NCI-H1417 treated with DMSO at 0.1 percent for 48 hours (cell line): ENCODE data around the gene RAPGEF2.
"Not testable (repeated sequence)": the region's sequence is repeated elsewhere in the genome, so short reads cannot be mapped to it uniquely, and the experiment has no call there.

Source experiments
- DNase-seq: peaks from one replicate; lab custom pipeline; 2025; lab: John Stamatoyannopoulos, UW

RAPGEF2 gene

GRCh38 chr4:159097785-159098184 is 5.1 kb upstream of the RAPGEF2 start:
- DNase-seq = no peak

DNA sequence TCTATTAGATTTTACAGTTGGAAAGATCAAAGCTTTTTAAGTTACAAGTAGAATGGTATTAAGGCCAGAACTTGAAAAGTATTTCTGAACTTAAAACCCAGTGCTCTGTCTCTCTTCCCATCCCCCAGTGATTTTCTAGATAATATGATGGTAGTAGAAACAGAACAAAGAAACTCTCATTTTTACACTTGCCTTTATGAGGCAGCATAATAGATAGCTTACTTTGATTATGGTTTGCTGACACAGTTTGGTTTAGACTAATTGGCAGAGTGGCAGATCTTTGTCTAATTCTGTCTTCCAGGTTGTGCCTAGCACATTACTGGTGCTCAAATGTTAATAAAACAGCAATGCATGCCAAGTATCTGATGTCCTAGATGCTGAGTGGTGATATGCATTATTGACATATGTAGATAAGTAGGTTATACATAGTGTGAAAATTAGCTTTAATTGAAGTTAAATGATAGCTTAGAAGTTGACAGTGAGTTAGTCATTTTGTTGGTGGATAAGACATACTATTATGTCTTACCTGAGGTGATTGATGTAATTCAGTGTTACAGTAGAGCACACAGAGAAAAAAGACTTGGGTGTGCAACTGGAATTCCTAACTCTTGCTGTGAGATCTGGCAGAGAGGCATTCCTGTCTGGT is 4.3 kb upstream of the RAPGEF2 start:
- peak; percentile 84 for DNase-seq

- no peak for DNase-seq
These were observed 774 bp upstream of the RAPGEF2 start for GRCh38 chr4:159101988-159102621.

GRCh38 chr4:159103384-159103990 is 608 bp downstream of the RAPGEF2 start:
- no peak for DNase-seq

DNA sequence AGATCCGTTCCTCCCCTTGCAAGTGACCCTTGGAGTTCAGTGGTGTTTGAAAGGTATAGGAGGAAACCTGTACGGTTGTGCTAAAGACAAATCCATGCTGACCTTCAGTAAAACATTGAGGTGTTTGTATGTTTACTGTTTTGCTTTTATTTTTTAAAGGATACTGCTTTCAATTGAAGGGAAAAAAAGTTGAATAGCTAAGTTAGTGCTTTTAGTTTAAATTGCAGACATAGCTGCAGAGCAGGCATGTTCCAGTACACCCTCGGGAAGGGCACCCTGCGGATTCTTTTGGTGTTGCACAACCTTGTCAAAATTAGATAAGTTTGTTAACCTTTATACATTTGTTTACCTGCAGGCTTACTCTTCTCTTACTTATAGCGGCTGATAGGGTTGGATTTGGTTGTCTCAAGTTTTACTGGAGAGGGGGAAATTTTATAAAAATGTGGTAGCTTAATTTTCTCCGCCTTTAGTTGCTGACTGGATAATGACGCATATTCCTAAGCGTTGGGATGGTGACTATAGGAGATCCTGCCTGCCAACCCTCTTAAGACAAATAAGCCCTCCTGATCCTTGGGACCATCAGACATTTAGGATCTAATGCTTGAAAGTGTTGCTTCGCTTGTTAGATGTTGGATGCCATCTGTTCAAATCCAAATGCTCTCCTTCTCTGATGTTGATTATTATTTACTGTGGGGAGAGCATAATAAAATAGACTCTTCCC is 2.0 kb downstream of the RAPGEF2 start:
- DNase-seq = no peak

DNA sequence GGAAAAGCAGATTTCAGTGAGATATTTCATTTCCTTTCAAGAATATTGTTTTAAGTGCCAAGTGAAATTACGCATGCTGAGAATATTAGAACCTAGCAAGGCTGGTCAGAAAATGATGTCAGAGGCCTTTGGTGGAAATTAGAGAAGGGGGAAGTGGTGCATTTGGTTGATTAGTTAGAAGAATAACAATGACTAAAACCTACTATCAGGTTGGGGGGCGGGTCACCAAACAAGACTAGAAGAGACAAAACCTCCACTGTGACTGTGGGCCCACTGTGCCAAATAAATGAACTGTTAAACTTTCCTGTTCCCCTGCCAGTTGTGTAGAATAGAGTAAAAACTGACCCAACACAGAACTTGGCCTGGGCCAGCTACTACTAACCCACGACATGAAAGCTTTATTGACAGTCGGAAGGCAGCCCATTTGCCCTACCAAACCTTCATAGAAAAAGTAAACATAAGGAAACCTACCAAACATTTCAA is 2.9 kb downstream of the RAPGEF2 start:
- no peak for DNase-seq

GRCh38 chr4:159106636-159107035 is 3.8 kb downstream of the RAPGEF2 start:
- DNase-seq = no peak

DNA sequence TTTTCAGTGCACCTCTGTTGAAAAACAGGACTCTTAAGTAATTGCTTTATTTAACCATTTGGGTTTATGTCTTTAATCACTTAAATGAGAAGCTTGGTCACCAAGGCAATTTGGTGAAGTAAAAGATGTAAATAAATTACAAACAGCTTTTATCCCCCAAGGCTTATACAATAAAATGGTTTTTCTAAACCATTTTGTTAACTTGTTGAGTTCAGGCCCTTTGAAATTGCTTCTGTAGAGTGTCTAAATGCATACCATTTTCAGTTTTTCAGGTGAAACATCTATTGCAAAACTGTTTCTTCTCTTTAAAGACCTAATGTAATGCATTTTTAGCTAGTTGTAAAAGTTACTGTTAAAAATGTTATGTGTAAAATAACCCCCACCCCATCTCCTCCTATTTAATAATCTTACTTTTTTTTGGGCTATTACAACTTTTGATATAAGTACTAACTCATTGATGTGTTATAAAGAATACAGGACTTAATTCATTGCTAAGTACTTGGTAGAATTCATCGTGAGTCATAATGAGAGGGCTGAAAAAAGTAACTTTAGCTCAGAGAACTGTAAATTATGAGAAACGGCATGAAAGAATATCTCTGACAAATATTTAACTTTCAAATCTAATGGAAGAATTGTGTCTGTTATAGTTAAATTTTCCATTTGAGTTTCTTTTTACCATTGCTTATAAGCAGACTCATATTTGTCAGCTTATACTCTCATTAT is 4.5 kb downstream of the RAPGEF2 start:
- DNase-seq = no peak

DNA sequence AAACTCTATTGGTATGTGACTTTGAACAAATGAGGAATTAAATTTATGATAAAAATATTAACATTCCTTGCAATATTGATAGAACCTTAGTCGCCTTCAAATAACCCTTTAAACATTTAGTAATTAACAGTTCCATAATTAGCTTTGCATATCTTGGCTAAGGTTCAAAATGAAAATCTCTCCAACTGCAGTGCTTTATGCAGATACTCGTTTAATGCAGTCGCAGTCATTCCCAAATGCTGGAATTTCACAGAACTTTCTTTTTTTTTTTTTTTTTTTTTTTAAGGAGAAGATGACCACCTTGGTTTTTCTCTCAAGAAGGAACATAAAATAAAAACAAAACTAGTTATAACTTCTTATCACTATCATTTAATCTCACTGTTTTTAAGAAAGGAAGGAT is 5.2 kb downstream of the RAPGEF2 start:
- DNase-seq = no peak

- DNase-seq = no peak
These were observed 8.1 kb downstream of the RAPGEF2 start for GRCh38 chr4:159110961-159111360.

DNA sequence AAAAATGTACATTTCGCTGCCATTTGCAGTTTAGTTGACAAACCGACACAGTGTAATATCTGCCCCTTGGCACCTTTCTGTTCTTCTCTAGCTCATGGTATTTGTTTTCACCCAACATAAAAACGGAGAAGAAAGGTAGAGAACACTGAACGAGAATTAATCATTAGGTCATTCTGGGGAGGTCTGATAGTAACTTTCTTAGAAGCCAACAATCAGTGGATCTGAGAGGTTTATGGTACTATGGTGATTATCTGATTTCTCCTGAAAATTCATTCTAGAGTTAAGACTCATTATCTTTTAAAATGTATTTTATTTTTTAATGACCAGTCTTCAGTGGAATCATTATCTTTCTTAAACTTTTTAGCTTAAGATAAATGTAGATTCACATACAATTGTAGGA is 8.5 kb downstream of the RAPGEF2 start:
- DNase-seq = no peak

DNA sequence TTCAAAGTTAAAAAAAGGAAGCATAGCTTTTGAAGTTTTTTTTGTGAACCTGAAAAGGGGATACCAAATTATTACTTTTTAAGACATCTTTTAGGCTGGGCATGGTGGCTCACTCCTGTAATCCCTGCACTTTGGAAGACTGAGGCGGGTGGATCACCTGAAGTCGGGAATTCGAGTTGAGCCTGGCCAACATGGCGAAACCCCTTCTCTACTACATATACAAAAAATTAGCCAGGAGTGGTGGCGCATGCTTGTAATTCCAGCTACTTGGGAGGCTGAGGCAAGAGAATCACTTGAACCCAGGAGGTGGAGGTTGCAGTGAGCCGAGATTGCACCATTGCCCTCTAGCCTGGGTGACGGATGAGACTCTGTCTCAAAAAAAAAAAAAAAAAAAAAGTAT is 10.5 kb downstream of the RAPGEF2 start:
- not testable (repeated sequence) for DNase-seq

DNA sequence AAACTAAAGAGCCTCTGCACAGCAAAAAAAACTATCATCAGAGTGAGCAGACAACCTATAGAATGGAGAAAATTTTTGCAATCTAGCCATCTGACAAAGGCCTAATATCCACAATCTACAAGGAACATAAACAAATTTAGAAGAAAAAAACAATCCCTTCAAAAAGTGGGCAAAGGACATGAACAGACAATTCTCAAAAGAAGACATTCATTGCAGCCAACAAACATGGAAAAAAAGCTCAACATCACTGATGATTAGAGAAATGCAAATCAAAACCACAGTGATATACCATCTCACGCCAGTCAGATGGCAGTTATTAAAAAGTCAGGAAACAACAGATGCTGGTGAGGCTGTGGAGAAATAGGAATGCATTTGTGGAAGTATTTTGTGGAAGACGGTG is 13.2 kb downstream of the RAPGEF2 start:
- not testable (repeated sequence) for DNase-seq

DNA sequence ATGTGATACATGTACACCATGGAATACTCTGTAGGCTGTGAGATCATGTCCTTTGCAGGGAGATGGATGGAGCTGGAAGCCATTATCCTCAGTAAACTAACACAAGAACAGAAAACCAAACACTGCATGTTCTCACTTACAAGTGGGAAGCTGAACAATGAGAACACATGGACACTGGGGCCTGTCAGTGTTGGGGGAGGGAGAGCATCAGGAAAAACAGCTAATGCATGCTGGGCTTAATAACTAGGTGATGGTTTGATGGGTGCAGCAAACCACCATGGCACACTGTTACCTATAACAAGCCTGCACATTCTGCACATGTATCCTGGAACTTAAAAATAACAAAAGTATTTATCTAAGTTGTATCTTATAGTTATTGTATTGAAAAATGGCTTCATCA is 13.8 kb downstream of the RAPGEF2 start:
- DNase-seq = peak; percentile 45

DNA sequence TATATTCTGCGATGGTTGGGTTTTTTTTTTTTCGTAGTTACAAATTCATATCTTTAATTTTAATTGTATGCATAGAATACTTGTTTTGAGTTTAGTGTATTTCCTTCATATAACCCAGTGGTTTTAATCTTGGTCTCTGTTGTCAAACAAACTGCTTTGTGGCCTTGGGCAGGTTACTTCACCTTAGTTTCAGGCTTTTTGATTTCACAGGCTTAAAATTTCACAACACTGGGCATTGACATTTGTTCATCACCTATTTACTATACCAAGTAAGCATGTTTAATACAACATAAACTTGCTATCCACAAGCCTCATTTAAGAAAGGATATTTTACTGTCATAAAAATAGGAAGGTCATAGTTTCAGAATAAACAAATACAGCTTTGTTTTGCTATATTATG is 14.7 kb downstream of the RAPGEF2 start:
- no peak for DNase-seq

DNA sequence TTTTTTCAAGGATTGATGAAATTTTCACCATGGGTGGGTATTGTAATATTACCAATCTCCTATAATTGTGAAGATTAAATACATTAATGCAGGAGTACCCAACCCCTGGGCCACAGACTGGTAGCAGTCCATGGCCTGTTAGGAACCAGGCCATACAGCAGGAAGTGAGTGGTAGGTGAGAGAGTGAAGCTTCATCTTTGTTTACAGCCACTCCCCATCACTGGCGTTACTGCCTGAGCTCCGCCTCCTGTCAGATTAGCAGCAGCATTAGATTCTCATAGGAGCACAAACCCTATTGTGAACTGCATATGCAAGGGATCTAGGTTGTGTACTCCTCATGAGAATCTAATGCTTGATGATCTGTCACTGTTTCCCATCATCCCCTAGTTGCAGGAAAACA is 15.1 kb downstream of the RAPGEF2 start:
- DNase-seq = no peak

GRCh38 chr4:159121371-159121770 is 18.5 kb downstream of the RAPGEF2 start:
- DNase-seq = no peak

DNA sequence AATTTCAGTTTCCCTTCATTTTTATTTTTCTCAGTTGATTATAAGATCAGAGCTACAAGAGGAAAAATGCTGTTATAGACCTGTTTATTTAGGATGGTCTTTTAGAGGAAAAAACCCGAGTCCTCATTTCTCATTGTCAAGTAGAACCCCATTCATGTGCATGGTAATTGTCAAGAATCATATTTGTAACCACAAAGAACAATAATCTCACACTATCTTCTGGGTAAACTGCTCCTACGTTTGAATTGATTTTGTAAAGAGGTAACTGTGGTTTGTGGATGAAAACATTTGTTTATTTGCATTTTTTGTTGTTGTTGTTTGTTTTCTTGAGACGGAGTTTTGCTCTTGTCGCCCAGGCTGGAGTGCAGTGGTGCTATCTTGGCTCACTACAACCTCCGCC is 23.8 kb downstream of the RAPGEF2 start:
- DNase-seq = no peak

GRCh38 chr4:159127745-159128518 is 25.1 kb downstream of the RAPGEF2 start:
- no peak for DNase-seq

DNA sequence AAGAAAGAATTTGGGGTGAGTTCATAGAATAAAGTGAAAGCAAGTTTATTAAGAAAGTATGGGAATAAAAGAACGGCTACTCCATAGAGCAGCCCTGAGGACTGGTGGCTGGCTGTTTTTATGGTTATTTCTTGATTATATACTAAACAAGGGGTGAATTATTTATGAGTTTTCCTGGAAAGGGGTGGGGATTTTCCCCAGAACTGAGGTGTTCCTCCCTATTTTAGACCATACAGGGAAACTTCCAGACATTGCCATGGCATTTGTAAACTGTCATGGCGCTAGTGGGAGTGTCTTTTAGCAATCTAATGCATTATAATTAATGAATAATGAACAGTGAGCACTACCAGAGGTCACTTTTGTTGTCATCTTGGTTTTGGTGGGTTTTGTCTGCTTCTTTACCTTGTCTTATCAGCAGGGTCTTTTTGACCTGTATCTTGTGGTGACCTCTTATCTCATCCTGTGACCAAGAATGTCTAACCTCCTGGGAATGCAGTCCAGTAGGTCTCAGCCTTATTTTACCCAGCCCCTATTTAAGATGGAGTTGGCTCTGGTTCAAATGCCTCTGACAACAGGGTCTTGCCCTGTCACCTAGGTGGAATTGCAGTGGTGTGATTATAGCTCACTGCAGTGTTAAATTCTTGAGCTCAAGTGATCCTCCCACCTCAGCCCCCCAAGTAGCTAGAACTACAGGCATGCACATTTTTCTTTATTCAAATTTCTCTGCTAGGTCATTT is 27.1 kb downstream of the RAPGEF2 start:
- no peak for DNase-seq

DNA sequence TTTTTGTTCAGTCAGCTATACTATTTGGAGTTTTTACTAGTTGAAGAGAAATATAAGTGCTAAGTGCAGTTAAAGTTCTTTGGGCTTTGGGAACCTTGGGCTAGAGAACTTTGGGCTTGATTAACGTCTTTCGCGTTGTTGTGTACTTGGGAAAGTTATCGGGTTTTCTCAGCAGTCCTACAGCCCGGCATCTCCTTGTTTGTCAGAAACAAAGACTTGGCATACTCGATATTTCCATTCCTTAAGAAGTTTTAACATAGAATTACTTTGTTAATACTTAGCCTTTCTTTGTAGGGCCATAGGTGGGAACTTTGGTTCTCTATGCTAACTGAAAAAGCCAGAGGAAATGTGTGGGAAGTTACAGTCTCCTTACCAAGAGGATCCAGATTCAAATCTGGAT is 28.7 kb downstream of the RAPGEF2 start:
- no peak for DNase-seq
